NT2/D1 (cell line): ENCODE results near the gene IER5L.

Source experiments
- SUZ12 ChIP-seq: IDR thresholded peaks from 2 replicates; pipeline ENCODE4 v1.6.1; 2011; ENCODE audit not compliant: insufficient read length, insufficient read depth; ENCODE audit errors: extremely low read depth
- YY1 ChIP-seq: IDR thresholded peaks from 2 replicates; pipeline ENCODE4 v1.6.1; 2011; ENCODE audit not compliant: insufficient read length, insufficient read depth
- ZNF274 ChIP-seq: IDR thresholded peaks from 2 replicates; pipeline ENCODE4 v1.6.1; 2011; ENCODE audit warnings: mild to moderate bottlenecking, low read depth, low read length

GRCh38 chr9:129128689-129129088 is 49.4 kb downstream of the IER5L start:
- no peak for TF ChIP-seq ZNF274
- no peak for TF ChIP-seq YY1
- no peak for TF ChIP-seq SUZ12
